Measurements from ENCODE around the gene C16orf74. TPM values are rescaled to one million over a fixed set of nuclear protein-coding genes. Genes with fewer than 3 reads are reported as not detected.

Gene C16orf74
- total and polyA plus RNA-seq, 8 donors, result 0.37 to 1.3 (median 0.72) TPM

GRCh38 chr16:85682516-85682915 lies 68.4 kb downstream of the C16orf74 start:
- Histone ChIP-seq H3K27me3 (no peaks in the 10 kb centered on the region), H3K9me3 (no peaks in the 10 kb centered on the region), H3K36me3 (no peaks in the 10 kb centered on the region), H3K27ac (no peak overlapping the region), H3K4me1 (no peaks in the 10 kb centered on the region), H3K4me3 (no peak overlapping the region)
- no peak for TF ChIP-seq CTCF (IDR thresholded peaks at IDR 0.05)
- 61 to 73% methylated on average over 9 of the region's 9 CpGs for WGBS, 2 donors
- ATAC-seq, result peak in 2 of 4 donors; percentile 45 to 49
- peak in 1 of 6 donors; percentile 51 for DNase-seq
- intact Hi-C loops (cut with DNase I), result no loop called here
- FAIRE-seq, result no peak

GRCh38 chr16:85681255-85681654 lies 69.6 kb downstream of the C16orf74 start:
- intact Hi-C loops (cut with DNase I), result no loop called here
- ATAC-seq, result peak in 2 of 4 donors; percentile 21 to 41
- Histone ChIP-seq H3K36me3 (peaks cover 0 to 3% (median 0%) of the 10 kb centered on the region in 3 donors), H3K9me3 (no peaks in the 10 kb centered on the region), H3K4me1 (no peaks in the 10 kb centered on the region), H3K4me3 (no peak overlapping the region), H3K27me3 (no peaks in the 10 kb centered on the region), H3K27ac (no peak overlapping the region)
- peak in 1 of 6 donors; percentile 19 for DNase-seq
- 75 to 76% methylated on average over 8 of the region's 8 CpGs for WGBS, 2 donors
- no peak for FAIRE-seq
- no peak for TF ChIP-seq CTCF (IDR thresholded peaks at IDR 0.05)

- Histone ChIP-seq H3K27me3 (no peaks in the 10 kb centered on the region), H3K27ac (no peak overlapping the region), H3K36me3 (peaks cover 0 to 8% (median 0%) of the 10 kb centered on the region in 3 donors), H3K4me3 (no peak overlapping the region), H3K9me3 (no peaks in the 10 kb centered on the region), H3K4me1 (peaks cover 0 to 1% (median 0%) of the 10 kb centered on the region in 3 donors)
- no peak for FAIRE-seq
- peak in 1 of 6 donors; percentile 2 for DNase-seq
- no peak for TF ChIP-seq CTCF (IDR thresholded peaks at IDR 0.05)
- intact Hi-C loops (cut with DNase I), result no loop called here
- 86 to 89% methylated on average over 6 of the region's 6 CpGs for WGBS, 2 donors
- peak in 1 of 4 donors; percentile 12 for ATAC-seq
Observed at GRCh38 chr16:85680352-85680944, 70.4 kb downstream of the C16orf74 start.

- no peak for TF ChIP-seq CTCF (IDR thresholded peaks at IDR 0.05)
- 82 to 85% methylated on average over 6 of the region's 6 CpGs for WGBS, 2 donors
- Histone ChIP-seq H3K27me3 (no peaks in the 10 kb centered on the region), H3K4me1 (peaks cover 0 to 7% (median 2%) of the 10 kb centered on the region in 3 donors), H3K36me3 (peaks cover 0 to 8% (median 0%) of the 10 kb centered on the region in 3 donors), H3K27ac (no peak overlapping the region), H3K4me3 (no peak overlapping the region), H3K9me3 (no peaks in the 10 kb centered on the region)
- DNase-seq (peak in 1 of 6 donors; percentile 34), ATAC-seq (peak in 1 of 4 donors; percentile 3), FAIRE-seq (no peak)
- intact Hi-C loops (cut with DNase I), result no loop called here
Observed at GRCh38 chr16:85679870-85680269, 71.0 kb downstream of the C16orf74 start.

GRCh38 chr16:85678821-85679220 lies 72.1 kb downstream of the C16orf74 start:
- DNase-seq (no peak), ATAC-seq (no peak), FAIRE-seq (no peak)
- intact Hi-C loops (cut with DNase I), result no loop called here
- H3K4me1 ChIP-seq, result peaks cover 9 to 14% (median 12%) of the 10 kb centered on the region in 3 donors
- H3K9me3 ChIP-seq, result no peaks in the 10 kb centered on the region
- H3K4me3 ChIP-seq, result no peak overlapping the region
- no peaks in the 10 kb centered on the region for H3K27me3 ChIP-seq
- H3K36me3 ChIP-seq, result peaks cover 0 to 8% (median 0%) of the 10 kb centered on the region in 3 donors
- no peak overlapping the region for H3K27ac ChIP-seq
- TF ChIP-seq CTCF (IDR thresholded peaks at IDR 0.05), result no peak
- 72 to 83% methylated on average over 5 of the region's 5 CpGs for WGBS, 2 donors

Data from pancreas (tissue), 10 donors.